Hematopoietic multipotent progenitor cell treated with erythropoietin and hydrocortisone succinate and interleukin-3 and kit ligand, for 4 days (in vitro differentiated cells): ENCODE data around the gene FGFBP3.
"Not testable (repeated sequence)": the region's sequence is repeated elsewhere in the genome, so short reads cannot be mapped to it uniquely, and the experiment has no call there.

ENCODE experiments used
- DNase-seq: peaks from one replicate; pipeline ENCODE4 v3.0.0-alpha.2; 2015

The FGFBP3 gene

GRCh38 chr10:91901784-91902677 lies 7.3 kb downstream of the FGFBP3 start:
- DNase-seq: peak; percentile 90

DNA sequence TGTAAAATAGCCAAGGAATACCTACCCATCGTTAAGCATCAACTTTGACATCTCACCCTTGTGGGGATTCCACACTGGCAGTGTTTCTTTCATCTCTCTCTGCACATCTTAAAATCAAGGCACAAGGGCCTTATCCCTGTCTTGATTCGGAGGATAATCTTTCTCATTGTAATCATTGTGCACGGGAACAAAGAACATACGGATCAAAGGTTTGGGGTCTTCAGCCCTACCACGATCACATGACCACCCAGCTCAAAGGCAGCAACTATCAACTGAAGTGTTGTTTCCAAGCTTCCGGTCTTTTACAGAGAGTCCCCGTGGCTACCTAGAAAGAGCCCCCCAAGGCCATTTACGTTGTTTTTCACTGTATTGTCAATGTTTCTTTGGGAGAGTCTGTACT lies 11.9 kb downstream of the FGFBP3 start:
- DNase-seq: no peak

- no peak for DNase-seq
Observed at GRCh38 chr10:91896212-91896756, 13.0 kb downstream of the FGFBP3 start.

GRCh38 chr10:91894261-91894685 lies 15.0 kb downstream of the FGFBP3 start:
- DNase-seq: not testable (repeated sequence)

- no peak for DNase-seq
Observed at GRCh38 chr10:91893051-91893450, 16.2 kb downstream of the FGFBP3 start.

- DNase-seq: no peak
Observed at GRCh38 chr10:91891125-91892001, 17.9 kb downstream of the FGFBP3 start.

DNA sequence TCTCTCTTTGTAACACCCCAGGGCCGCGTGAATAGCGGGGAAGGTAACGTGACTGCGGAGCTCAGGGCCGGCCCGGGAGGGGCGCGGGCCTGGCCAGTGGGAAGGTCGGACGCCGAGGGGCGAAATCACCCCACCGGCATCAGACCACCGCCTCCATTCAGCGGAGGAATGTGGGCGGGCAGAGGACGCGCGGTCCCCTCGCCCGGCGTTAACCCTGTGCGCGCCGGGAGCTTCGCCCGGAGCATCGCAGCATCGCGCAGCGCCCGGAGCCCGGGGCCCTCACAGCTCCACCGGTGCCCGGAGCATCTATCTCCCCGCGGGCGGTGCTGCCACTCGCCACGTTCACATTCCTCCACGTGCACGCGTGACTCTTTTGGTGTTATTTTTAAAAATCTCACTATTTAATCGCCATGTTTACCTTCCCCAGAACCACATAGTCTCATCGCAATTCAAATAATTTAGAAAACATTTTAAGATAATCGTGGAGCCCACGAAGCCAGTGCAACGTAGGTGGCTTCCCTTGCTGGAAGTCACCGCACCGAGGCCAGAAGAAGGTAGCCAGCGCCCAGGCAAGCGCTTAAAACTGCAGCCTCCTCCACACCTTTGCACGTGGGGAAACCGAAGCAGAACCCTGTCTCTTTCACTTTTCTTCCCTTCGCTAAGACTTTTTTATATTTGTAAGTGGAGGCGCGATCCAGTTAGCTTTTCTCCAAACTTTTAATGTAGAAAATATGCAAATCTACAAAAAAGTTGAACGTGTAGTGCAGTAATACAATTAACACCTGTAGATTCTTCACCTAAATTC lies 21.8 kb downstream of the FGFBP3 start:
- DNase-seq: peak; percentile 67

DNA sequence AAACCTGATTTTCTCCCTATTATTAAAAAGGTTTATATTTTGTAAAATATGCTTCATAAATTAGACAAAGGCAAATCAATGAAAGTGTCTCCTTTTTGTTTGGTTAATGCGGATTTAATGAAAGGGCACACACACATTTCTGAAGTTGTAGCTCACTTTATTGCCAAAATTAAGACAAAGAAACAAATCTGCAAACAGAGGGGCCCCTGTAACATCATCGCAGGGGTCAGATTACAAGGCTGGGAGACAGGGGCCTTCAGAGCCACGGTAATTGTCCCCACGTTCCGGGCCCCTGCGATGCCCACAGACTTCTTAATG lies 22.4 kb downstream of the FGFBP3 start:
- no peak for DNase-seq

DNA sequence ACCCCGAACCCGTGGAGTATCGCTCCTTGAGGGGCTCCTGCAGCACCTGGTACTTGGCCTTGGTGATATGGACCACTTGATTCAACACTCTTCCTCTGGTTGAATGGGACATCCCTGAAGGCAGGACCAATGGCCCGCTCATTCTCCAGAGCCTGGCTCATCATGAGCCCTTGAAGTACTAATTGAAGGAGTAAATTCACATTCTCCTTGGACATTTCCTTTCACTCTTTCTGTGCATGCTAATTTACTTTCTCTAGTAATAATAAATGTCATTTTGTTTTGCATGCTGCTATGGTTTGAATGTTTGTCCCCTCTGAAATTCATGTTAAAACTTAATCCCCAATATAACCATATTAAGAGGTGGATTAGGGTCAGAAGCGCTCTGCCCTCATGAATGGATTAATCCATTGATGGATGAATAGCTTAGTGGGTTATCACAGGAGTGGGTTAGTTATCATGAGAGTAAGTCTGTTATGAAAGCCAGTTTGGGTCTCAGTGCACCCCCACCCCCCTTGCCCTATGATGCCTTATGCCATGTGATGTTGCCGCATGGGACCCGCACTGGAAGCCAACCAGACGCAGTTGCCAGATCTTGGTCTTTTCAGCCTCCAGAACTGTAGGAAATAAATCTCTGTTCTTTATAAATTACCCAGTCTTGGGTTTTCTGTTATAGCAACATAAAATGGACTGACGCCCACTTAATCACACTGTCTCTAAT lies 23.8 kb downstream of the FGFBP3 start:
- DNase-seq: no peak

- no peak for DNase-seq
Observed at GRCh38 chr10:91884536-91884935, 24.8 kb downstream of the FGFBP3 start.

- no peak for DNase-seq
Observed at GRCh38 chr10:91883549-91884444, 25.5 kb downstream of the FGFBP3 start.

DNA sequence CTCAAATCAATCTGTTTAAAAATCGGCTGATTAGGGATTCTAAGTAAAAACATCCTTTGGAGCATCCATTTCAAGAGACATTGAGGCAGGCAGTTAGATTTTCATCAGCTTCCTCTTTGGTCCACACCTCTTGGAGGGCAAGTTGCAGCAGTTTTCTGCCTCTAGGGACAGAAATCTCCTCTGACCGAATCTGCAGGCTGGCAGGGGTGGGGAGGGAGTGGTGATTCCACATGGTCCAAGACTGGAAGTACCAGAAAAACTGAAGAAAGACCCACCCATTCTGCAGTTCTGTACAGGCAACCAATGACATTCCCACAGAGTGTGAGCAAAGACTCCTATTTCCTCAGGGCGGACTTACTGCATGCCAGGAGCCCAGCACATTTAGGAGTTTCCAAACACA lies 29.0 kb downstream of the FGFBP3 start:
- no peak for DNase-seq

DNA sequence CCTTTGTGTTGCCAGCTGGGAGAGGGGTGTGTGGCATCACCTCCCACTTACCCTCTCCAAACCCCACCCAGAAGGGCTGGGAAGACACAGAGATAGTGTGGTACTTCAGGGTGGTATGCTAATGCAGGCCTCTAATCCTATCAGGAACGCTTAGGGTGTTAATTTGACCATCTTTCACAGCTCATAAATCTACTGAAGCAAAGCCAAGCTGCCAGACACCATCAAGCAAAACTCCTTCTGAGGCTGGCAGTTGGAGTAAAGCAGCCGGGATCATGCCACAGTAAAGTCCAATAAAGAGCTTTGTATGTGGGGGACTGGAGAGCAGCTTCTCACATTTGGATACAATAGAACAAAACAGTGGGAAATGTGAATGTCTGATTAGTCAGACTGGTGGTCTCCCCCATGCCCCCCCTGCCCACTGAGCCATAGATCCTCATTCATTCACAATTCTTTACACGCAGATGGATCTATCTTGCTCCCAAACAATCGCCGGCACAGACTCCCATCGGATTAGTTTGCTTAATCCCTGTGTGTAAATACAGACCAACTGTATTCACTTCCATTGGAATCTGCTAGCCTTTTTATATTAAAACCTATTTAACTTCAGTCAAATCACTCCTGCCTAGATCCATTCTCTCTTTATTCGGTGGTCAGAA lies 29.6 kb downstream of the FGFBP3 start:
- no peak for DNase-seq

GRCh38 chr10:91875779-91876178 lies 33.5 kb downstream of the FGFBP3 start:
- no peak for DNase-seq

- DNase-seq: no peak
Observed at GRCh38 chr10:91875156-91875555, 34.1 kb downstream of the FGFBP3 start.

DNA sequence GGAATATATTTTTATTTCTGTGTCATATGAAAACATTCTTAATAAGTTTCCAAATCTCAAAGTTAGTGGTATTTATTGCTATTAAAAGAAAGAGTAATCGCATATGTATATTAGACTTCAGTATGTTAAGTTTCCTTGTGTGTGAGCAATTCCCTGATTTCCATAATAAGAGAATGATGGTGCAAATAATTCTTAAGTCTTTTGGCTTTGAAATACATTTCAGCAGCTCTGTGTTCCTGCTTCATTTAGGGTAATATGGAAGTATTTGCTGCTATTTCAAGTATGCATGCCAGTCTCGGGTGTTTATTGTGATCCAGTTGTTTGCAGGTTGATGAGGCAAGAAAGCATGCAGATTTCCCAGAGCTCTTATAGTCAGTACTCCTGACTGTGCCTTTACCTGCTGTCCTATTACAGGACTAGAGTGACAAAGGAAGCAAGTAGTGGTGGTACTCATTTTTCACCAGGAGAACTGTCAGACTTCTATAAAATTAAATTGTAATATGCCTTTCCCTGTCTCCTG lies 43.7 kb downstream of the FGFBP3 start:
- no peak for DNase-seq

DNA sequence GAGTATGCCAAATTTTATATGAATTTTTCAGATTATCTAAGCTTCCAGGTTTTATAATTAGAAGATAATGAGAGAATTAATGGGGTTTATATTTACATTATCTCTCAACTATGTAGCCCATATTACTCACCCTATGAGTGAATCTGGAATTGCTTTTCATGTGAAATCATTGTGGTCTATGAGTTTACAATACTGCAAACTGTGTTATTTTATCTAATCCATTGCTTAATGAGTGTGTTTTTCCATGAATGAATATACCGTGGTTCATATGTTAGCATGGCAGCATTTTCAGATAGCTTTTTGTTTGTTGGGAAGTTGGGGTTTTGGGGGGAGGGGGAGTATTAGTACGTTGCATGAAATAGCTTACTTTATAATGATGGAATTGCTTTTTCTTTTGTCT lies 44.5 kb downstream of the FGFBP3 start:
- DNase-seq: no peak

DNA sequence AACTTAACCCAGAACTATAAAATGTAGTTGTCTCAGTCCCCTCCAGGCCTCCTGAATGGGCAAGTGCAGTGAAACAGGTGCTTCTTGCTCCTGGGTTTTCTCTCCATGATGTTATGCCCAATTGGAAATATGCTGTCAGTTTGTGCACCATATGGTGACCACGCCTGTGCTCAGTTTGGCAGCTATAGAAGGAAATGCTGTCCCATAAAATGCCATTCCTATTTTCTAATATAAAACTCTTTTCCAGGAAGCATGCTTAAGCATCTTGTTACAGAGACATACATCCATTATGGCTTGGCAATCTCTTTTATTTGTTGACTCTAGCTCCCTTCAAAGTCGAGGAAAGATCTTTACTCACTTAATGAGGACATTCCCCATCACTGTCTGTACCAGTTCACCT lies 45.2 kb downstream of the FGFBP3 start:
- no peak for DNase-seq

DNA sequence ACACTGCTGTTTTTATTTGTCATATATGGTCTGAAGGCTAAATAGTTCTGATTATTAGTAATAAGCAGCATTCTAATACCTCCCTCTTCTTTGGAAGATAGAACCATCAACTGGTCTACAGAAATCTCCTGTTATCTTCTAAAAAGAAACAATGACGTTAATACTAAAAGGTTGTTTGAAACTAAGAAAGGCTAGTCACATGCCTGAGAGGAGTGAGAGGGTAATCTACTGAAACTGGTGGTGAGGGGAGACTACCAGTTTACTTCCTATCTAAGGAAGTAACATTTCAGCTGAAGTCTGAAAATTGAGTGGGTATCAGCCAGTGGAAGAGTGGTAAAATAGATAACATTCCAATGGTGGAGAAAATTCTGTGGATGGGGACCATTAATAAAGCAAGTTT lies 48.4 kb downstream of the FGFBP3 start:
- DNase-seq: peak; percentile 10

DNA sequence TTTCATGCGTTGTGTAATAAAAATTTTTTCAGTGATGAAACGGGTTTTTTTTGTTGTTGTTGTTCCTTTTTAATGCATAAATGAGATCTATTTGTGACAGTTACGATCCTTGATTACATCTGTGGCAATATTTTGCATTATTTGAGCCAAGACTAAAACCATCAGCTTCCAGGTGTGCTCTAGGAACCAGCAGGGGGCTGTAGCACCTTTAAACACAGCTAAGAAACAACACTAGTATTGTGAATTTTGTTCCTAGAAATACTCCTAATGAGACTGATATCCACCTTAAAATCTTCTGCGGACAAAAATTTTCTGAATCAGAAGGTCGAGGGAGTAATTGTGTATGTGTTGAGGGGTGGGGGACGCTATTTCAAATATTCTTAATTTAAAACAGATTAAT lies 52.6 kb downstream of the FGFBP3 start:
- peak; percentile 43 for DNase-seq
